Prostate gland (tissue), 2 donors: ENCODE measurements around the gene BAX.

ENCODE experiments used
- CTCF ChIP-seq, 4 experiments: fragments of 200-600 bp in 2 of 4; fragments of 450-650 bp in 2 of 4; sonication (generic) in 2 of 4; IDR thresholded peaks; 1 replicate in 3 of 4; 2 replicates in 1 of 4; pipeline ENCODE4 v1.5.1; 2016 to 2019; ENCODE audit warnings: antibody characterized with exemption in 4 of 4, mild to moderate bottlenecking in 2 of 4, moderate library complexity in 2 of 4
- POLR2A ChIP-seq: fragments of 450-650 bp; IDR thresholded peaks from one replicate; pipeline ENCODE4 v1.6.1; 2016; ENCODE audit warnings: antibody characterized with exemption, mild to moderate bottlenecking

- TF ChIP-seq CTCF (IDR thresholded peaks at IDR 0.05) (no peak), POLR2A (no peak)
These were observed 12.1 kb downstream of the BAX start for GRCh38 chr19:48966541-48967345.
